Measurements from ENCODE around the gene SMARCC1.
"Not testable (repeated sequence)": the region's sequence is repeated elsewhere in the genome, so short reads cannot be mapped to it uniquely, and the experiment has no call there.

Gene SMARCC1

GRCh38 chr3:47762233-47762632 is 19.5 kb downstream of the SMARCC1 start:
- DNase-seq, result peak; percentile 12

GRCh38 chr3:47761046-47761445 is 20.6 kb downstream of the SMARCC1 start:
- no peak for DNase-seq

- DNase-seq, result not testable (repeated sequence)
Observed at GRCh38 chr3:47760207-47760606, 21.5 kb downstream of the SMARCC1 start.

GRCh38 chr3:47758261-47759025 is 23.2 kb downstream of the SMARCC1 start:
- no peak for DNase-seq

- no peak for DNase-seq
Observed at GRCh38 chr3:47752716-47753115, 29.0 kb downstream of the SMARCC1 start.

- DNase-seq, result not testable (repeated sequence)
Observed at GRCh38 chr3:47750811-47751354, 30.8 kb downstream of the SMARCC1 start.

GRCh38 chr3:47747558-47747957 is 34.1 kb downstream of the SMARCC1 start:
- DNase-seq, result no peak

- no peak for DNase-seq
Observed at GRCh38 chr3:47746264-47746663, 35.4 kb downstream of the SMARCC1 start.

- no peak for DNase-seq
Observed at GRCh38 chr3:47743855-47744254, 37.8 kb downstream of the SMARCC1 start.

GRCh38 chr3:47743352-47743751 is 38.3 kb downstream of the SMARCC1 start:
- peak; percentile 49 for DNase-seq

- DNase-seq, result no peak
Observed at GRCh38 chr3:47741925-47742324, 39.8 kb downstream of the SMARCC1 start.

GRCh38 chr3:47732143-47732542 is 49.5 kb downstream of the SMARCC1 start:
- no peak for DNase-seq

- no peak for DNase-seq
Observed at GRCh38 chr3:47731061-47731460, 50.6 kb downstream of the SMARCC1 start.

GRCh38 chr3:47722859-47723258 is 58.8 kb downstream of the SMARCC1 start:
- DNase-seq, result no peak

GRCh38 chr3:47717448-47717847 is 64.2 kb downstream of the SMARCC1 start:
- DNase-seq, result not testable (repeated sequence)

- DNase-seq, result no peak
Observed at GRCh38 chr3:47716656-47717055, 65.0 kb downstream of the SMARCC1 start.

GRCh38 chr3:47715928-47716327 is 65.8 kb downstream of the SMARCC1 start:
- DNase-seq, result peak; percentile 83

GRCh38 chr3:47714606-47715005 is 67.1 kb downstream of the SMARCC1 start:
- no peak for DNase-seq

GRCh38 chr3:47713655-47714054 is 68.0 kb downstream of the SMARCC1 start:
- DNase-seq, result no peak

- no peak for DNase-seq
Observed at GRCh38 chr3:47712398-47712797, 69.3 kb downstream of the SMARCC1 start.

GRCh38 chr3:47711596-47711995 is 70.1 kb downstream of the SMARCC1 start:
- no peak for DNase-seq

GRCh38 chr3:47705391-47705790 is 76.3 kb downstream of the SMARCC1 start:
- DNase-seq, result no peak

- DNase-seq, result no peak
Observed at GRCh38 chr3:47704237-47704612, 77.5 kb downstream of the SMARCC1 start.

GRCh38 chr3:47701388-47701787 is 80.3 kb downstream of the SMARCC1 start:
- no peak for DNase-seq

GRCh38 chr3:47692158-47692557 is 89.5 kb downstream of the SMARCC1 start:
- no peak for DNase-seq
